ENCODE results near the gene ARL6IP1.
"Not testable (repeated sequence)": the region's sequence is repeated elsewhere in the genome, so short reads cannot be mapped to it uniquely, and the experiment has no call there.

The ARL6IP1 gene

DNA sequence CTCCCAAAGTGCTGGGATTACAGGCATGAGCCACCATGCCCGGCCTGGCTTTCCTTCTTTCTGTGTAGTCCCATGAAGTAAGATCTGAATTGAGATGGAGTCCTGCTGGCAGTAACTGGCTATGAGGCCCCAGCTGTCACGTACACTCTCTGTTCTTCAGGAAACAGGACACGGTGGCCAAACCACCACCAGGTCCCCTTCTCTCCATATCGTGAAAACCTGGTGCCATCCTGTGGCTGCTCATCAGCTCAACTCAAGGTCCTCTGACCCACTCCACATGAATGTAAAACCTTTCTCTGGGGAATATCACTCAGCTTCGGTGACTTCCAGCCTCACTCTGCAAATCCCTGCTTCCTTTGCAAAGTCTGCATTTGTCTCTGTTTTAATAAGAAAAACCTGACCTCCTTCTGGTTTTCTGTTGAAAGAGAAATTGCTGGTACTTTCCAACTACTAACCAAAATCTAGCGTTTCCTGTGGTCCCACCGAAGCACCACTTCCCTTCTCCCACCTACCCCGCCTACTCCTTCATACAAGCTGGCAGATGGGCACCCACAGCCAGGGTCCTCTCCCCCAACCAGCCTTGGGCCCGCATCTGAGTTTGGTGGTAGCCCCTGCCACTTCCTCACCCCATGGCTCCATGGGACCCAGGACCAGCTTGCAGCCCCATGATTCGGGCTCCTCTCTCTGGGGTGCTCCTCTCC is 43.2 kb downstream of the ARL6IP1 start:
- not testable (repeated sequence) for DNase-seq

DNA sequence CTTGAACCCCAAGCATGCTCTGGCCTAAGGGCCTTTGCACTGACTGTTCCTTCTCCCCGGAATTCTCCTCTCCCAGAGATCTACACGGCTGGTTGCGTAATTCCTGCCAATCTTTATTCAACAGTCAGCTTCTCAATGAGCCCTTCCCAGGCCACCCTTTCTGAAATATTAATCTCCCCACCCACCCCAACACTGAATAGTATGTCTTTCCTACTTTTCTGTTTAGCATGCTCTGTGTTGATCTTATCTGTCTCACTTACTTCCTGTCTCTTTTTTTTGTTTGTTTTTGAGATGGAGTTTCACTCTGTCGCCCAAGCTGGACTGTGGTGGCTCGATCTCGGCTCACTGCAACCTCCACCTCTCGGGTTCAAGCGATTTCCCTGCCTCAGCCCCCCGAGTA is 44.7 kb downstream of the ARL6IP1 start:
- not testable (repeated sequence) for DNase-seq

DNA sequence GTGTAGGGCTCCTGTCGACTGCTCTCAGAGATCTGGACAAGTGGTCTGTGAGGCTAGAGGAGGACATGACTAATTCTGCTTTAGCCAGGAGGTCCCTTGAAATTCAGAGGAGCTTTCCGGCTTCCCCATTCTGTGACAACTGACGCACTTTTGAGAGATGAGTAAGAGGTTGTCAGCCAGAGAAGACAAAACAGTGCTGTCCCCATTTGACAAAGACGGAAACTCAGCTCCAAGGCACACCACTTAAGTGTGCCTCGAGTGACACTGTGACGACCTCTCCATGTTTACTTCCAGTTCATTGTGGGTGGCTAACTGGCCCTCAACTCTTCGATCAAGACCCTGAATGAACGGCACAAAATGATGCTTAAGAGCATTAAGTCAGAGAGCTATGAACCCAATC is 58.5 kb downstream of the ARL6IP1 start:
- DNase-seq, result not testable (repeated sequence)

Measured in inflammatory macrophage treated with lipopolysaccharide for 1 hour (primary cell).